Neutrophil (primary cell): ENCODE data around the gene TMEM86B.
"Not testable (repeated sequence)": the region's sequence is repeated elsewhere in the genome, so short reads cannot be mapped to it uniquely, and the experiment has no call there.

Experiments used
- H3K27ac ChIP-seq: fragments of 200-600 bp; sonication (generic); 2 replicates; pipeline ENCODE4 v1.5.1; 2016; ENCODE audit warnings: mild to moderate bottlenecking, moderate library complexity
- H3K27me3 ChIP-seq: fragments of 200-600 bp; sonication (generic); 2 replicates; pipeline ENCODE4 v1.6.0; 2016; ENCODE audit warnings: mild to moderate bottlenecking
- H3K36me3 ChIP-seq: fragments of 200-600 bp; sonication (generic); 2 replicates; pipeline ENCODE4 v1.5.1; 2017
- H3K4me1 ChIP-seq, 2 experiments: fragments of 200-600 bp in 1 of 2; sonication (generic) in 1 of 2; 1 replicate in 1 of 2; 2 replicates in 1 of 2; pipeline versions ENCODE4 v1.5.1 to v1.6.1; 2013 to 2016; ENCODE audit warnings: low read depth in 1 of 2, low read length in 1 of 2, mild to moderate bottlenecking in 1 of 2, moderate library complexity in 1 of 2; ENCODE audit not compliant: control insufficient read depth in 1 of 2, insufficient read depth in 1 of 2
- H3K4me3 ChIP-seq, 2 experiments: fragments of 200-600 bp in 1 of 2; sonication (generic) in 1 of 2; 1 replicate in 1 of 2; 2 replicates in 1 of 2; pipeline ENCODE4 v1.5.1; 2013 to 2016; ENCODE audit warnings: low read depth in 1 of 2, low read length in 1 of 2, mild to moderate bottlenecking in 1 of 2, moderate library complexity in 1 of 2
- H3K9me3 ChIP-seq: fragments of 200-600 bp; sonication (generic); 2 replicates; pipeline ENCODE4 v1.5.1; 2016
- CTCF ChIP-seq: fragments of 200-600 bp; sonication (generic); IDR thresholded peaks from 2 replicates; pipeline ENCODE4 v1.5.1; 2016; ENCODE audit warnings: antibody characterized with exemption

The TMEM86B gene

GRCh38 chr19:55209693-55210472 is 18.7 kb downstream of the TMEM86B start:
- Histone ChIP-seq H3K27me3 (peaks cover 43% of the 10 kb centered on the region), H3K9me3 (no peaks in the 10 kb centered on the region), H3K4me1 (no peaks in the 10 kb centered on the region), H3K4me3 (no peak overlapping the region), H3K36me3 (no peaks in the 10 kb centered on the region), H3K27ac (no peak overlapping the region)
- TF ChIP-seq CTCF: no peak

GRCh38 chr19:55208880-55209692 is 19.5 kb downstream of the TMEM86B start, which contains the start of gene PTPRH:
PTPRH (minus strand) TSS chr19:55209501; CDS start chr19:55209433, 68 bp downstream.
- no peak for TF ChIP-seq CTCF
- Histone ChIP-seq H3K27ac (no peak within 1 kb of the TSS), H3K27me3 (peaks cover 46% of the 10 kb centered on the region)

GRCh38 chr19:55206664-55207500 is 21.7 kb downstream of the TMEM86B start:
- Histone ChIP-seq H3K9me3 (no peaks in the 10 kb centered on the region), H3K4me1 (no peaks in the 10 kb centered on the region), H3K4me3 (no peak overlapping the region), H3K36me3 (no peaks in the 10 kb centered on the region), H3K27me3 (peaks cover 59% of the 10 kb centered on the region), H3K27ac (no peak overlapping the region)
- TF ChIP-seq CTCF: no peak

More at GRCh38 chr19:55208880-55209692, 19.5 kb downstream of the TMEM86B start, which contains the start of gene PTPRH:
- H3K4me1 ChIP-seq: no peaks in the 10 kb centered on the region
- H3K36me3 ChIP-seq: no peaks in the 10 kb centered on the region
- H3K9me3 ChIP-seq: no peaks in the 10 kb centered on the region
- no peak within 1 kb of the TSS for H3K4me3 ChIP-seq

GRCh38 chr19:55202199-55202598 is 26.4 kb downstream of the TMEM86B start:
- not testable (repeated sequence) for H3K36me3 ChIP-seq, H3K4me3 ChIP-seq, H3K27ac ChIP-seq, H3K9me3 ChIP-seq, H3K4me1 ChIP-seq
- H3K27me3 ChIP-seq: peaks cover 54% of the 10 kb centered on the region

GRCh38 chr19:55199620-55200204 is 28.9 kb downstream of the TMEM86B start:
- Histone ChIP-seq H3K27ac (no peak overlapping the region), H3K27me3 (peaks cover 32% of the 10 kb centered on the region), H3K36me3 (no peaks in the 10 kb centered on the region), H3K4me3 (no peak overlapping the region), H3K4me1 (no peaks in the 10 kb centered on the region), H3K9me3 (no peaks in the 10 kb centered on the region)
- no peak for TF ChIP-seq CTCF
